ENCODE results near the gene DNAH8.

DNA sequence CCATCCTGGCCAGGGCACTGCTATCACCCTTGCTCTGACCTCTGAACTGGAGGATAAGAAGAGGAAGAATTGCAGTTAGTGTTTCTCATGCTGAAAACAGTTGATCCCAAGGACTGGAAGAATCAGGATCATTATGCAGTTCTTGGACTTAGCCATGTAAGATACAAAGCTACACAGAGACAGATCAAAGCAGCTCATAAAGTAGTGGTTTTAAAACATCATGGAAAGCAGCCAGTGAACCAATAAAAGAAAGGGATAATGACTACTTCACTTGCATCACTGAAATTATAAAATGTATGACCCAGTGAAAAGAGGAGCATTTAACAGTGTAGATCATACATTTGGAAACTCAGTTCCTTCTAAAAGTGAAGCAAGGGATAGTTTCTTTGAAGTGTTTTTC, 47.7 kb downstream of the DNAH8 start:
- TF ChIP-seq, protein P1, sequence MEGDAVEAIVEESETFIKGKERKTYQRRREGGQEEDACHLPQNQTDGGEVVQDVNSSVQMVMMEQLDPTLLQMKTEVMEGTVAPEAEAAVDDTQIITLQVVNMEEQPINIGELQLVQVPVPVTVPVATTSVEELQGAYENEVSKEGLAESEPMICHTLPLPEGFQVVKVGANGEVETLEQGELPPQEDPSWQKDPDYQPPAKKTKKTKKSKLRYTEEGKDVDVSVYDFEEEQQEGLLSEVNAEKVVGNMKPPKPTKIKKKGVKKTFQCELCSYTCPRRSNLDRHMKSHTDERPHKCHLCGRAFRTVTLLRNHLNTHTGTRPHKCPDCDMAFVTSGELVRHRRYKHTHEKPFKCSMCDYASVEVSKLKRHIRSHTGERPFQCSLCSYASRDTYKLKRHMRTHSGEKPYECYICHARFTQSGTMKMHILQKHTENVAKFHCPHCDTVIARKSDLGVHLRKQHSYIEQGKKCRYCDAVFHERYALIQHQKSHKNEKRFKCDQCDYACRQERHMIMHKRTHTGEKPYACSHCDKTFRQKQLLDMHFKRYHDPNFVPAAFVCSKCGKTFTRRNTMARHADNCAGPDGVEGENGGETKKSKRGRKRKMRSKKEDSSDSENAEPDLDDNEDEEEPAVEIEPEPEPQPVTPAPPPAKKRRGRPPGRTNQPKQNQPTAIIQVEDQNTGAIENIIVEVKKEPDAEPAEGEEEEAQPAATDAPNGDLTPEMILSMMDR (IDR thresholded peaks at IDR 0.05; ENCODE audit: insufficient read depth, low read length, poor library complexity, severe bottlenecking), result no peak
- no peak for TF ChIP-seq EZH2phosphoT487 (conservative IDR thresholded peaks at IDR 0.05; ENCODE audit: low read length)

All from SU-DHL-6 (cell line).